NCI-H2171 treated with DMSO at 0.1 percent for 48 hours (cell line): ENCODE results near the gene TUBB.

Experiments
- DNase-seq: peaks from one replicate; lab custom pipeline; 2025; lab: John Stamatoyannopoulos, UW

The TUBB gene

DNA sequence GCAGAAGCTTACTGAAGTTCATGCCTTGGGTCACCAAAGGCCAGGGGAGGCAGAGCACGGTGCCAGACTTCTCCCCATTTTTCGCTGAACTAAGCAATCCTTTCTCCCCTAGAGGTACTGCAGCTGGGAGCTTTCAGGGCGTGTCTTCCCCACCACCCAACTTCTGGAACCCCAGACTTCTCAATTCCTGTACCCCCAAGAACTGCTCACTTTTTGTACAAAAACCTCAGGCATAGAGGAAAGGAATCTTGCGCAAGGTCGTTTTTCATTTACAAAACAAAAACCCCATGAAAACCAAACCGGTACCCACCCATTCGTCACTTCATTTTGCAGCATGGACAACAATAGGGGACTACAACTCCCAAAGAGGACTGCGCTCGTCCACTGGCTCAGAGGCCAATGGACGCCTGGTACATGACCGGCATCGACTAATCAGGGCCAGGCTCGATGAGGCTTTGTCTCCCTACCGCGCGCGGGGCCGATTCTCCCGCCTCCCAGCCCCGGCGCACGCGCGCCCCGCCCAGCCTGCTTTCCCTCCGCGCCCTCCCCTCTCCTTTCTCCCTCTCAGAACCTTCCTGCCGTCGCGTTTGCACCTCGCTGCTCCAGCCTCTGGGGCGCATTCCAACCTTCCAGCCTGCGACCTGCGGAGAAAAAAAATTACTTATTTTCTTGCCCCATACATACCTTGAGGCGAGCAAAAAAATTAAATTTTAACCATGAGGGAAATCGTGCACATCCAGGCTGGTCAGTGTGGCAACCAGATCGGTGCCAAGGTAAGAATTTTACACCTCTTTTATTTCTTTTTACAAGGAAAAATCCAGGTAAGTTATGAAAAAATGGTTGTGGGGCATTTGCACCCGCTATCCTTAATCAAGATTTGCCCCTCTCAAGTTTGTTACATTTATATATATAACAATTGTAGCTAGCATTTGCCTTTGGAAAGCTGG is at the start of gene TUBB:
Gene TUBB, plus strand, starts transcription at position 562 of the 947 bp plus-strand sequence. Its CDS starts 155 bp downstream, at position 717.
- DNase-seq: peak; percentile 98

DNA sequence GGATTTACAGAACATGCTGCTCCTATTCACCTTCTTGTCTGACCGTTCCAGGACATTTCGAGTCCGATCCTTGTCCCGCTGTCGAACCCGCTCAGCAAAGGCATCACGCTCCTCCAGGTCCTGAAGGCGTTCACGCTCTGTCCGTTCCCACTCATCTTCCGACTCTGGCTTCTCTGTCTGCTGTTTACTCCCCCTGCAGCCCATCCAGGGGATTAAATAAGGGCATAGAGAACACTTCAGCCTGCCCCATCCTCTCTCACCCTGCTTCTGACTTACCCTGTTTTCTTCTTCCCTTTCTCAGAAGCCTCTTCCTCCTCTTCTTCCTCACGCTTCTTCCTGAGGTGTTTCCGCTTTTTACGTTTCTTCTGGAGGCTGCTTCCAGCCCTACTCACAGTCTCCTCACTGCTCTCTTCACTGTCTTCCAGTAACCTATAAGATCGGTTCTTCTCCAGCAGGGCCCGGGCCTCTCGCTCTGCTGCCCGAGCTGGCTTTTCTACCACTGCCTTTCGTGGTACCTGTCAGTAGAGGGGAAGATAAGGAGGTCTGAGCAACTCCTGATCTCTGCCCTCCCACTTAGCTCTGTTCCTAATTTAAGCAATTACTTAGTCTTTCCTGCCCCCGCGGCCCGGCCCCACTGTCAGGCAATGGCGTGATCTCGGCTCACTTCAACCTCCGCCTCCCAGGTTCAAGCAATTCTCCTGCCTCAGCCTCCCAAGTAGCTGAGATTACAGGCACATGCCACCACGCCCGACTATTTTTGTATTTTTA is 49.2 kb upstream of the TUBB start:
- no peak for DNase-seq

DNA sequence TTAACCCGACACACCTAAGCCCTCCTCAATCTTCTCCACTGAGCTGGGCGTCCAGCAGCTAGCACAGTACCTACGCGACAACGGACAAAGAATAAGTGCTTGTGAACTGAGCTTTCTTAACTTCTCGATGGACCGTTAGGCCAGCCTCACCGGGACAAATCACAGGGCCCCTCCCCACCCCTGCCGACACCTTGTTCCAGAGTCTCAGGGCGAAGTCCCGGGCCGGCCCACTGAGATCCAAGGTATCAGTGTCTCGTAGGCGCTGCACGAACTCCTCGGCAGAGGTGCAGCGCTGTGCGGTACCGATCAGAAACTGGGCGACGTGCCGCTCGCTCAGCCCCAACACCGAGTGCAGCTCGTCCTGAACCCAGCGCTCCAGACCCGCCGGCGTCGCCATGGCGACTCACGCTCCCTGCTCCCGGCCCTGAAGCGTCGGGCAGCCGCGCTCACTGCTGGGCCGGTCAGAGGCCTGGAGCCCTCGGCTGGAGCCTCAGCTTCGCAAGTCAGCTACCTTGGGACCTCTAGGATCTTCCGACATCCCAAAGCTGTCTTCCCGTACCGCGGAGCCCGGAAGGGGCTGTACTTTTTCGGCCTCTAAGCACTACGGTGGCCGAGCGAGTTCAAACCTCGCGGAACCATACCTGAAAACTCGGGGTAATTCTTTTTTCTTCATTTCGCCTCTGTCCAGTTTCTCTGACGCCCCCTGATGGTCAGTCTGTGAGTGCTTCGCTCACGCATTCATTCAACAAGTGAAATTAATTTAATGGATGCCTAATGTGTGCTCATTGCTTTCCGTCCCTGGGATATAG is 47.5 kb upstream of the TUBB start, which contains the start of gene DHX16:
Gene DHX16, minus strand, starts transcription at position 562 of the 809 bp plus-strand sequence. Its CDS starts 165 bp downstream, at position 397.
- DNase-seq: peak; percentile 93

DNA sequence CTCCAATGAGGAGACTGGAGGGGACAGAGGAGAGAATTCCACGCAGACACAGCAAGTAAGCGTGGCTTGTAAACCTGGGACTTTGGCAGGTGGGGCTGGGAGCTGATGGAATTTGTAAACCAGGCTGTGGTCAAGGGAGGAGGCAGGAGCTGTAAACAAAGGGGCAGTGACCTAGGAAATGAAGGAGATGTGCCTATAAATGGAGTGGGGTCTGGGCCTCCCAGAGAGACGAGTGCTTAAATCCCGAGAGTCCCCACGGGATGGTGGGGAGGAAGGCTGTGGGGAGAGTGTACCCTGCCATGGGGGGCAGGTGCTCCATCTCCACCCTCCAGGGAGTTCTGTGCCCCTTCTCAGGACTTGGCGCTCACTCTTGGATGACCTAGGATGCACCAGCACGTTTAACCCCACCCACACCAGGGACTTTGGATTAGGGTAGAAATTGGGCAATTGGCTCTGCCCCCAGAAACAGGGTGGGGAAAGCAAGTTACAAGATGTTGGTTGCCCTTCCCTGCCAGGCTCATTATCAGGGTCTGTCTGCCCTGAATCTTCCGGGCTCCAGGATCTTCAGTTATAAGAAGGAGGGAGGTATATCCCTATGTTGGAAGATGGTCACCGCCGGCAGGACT is 43.4 kb upstream of the TUBB start:
- DNase-seq: no peak

DNA sequence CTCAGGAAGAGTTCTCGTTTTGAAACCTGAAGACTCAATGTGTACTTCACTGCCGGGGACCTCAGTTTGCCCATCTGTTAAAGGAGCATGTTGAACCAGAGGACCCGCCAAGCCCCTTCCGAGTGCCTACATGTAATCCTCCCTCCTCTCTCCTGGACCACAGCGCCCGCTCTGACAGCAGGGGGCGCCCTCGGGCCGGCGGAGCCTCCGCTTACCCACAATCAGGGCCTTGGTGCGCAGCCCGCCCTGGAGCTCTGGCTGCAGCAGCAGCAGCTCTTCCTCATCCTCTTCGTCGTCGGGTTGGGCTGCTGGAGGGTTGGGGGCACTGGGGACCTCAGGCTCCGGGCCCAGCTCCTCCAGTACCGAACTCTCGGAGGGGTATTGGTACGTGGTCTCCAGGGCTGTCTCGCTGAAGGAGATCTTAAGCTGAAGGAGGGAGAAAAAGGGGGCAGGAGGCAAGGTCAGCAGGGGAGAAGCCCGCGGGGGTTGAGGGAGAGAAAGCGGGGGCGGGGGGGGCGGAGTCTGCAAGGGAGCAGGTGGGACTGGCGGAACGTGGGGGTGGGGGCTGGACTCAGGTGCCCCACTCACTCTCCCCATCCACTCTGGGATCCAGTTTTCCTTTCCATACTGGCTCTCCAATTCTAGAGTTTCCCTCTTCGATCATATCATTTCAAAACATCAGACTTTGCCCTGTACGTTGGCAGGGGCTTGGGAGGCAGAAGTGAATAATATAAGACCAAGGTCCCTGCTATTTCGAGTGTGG is 41.0 kb upstream of the TUBB start:
- peak; percentile 46 for DNase-seq

DNA sequence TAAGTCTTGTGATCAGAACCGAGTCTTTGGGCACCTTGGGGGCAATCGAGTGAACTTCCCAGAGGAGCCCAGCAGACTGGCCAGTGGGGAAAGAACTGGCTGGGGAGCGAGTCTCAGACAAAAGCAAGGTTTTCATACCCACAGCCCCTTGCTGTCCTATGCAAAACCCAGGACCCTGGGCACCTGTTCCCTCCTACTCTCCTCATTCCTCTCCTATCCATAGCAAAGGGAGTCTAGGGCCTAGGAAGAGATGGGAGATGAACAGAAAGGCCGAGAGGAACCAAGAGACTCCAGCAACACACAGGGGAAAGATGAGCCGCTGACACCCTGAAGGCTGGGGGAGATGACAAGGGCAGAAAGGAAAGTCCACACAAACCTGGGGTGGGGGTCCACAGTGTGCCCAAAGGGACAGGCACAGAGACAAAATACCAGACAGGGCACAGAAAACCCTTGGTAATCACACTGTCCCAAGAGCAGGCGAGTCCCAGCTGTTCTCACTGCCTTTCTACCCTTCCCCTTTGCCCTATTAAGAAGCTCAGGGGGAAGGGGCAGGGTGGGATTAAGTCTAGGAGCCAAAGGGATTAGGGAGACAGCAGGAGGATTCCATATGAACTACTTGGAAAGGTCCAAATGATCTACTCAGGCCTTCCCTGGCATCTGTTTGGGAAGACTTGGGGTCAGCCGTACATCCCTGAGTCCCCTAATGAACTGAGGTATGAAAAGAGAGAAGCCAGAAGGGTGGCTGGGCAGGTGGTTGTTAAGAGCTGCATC is 40.2 kb upstream of the TUBB start:
- DNase-seq: no peak

DNA sequence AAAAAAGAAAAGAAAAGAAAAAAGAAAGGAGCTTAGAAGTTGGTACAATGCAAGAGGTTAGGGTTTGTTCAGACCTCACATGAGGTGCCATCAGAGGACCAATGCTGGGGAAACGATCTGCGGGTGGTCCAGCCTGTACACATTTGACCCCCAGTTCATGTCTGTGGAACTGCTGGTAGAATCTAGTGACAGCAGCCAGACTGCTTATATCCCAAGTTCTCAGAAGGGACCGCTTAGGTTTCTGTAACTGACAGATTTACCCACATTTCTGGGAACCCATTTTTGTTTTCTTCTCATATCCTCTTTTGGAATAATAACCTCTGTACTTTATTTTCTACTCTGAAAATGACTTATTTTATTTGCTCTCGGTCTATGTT is 38.4 kb upstream of the TUBB start:
- no peak for DNase-seq

DNA sequence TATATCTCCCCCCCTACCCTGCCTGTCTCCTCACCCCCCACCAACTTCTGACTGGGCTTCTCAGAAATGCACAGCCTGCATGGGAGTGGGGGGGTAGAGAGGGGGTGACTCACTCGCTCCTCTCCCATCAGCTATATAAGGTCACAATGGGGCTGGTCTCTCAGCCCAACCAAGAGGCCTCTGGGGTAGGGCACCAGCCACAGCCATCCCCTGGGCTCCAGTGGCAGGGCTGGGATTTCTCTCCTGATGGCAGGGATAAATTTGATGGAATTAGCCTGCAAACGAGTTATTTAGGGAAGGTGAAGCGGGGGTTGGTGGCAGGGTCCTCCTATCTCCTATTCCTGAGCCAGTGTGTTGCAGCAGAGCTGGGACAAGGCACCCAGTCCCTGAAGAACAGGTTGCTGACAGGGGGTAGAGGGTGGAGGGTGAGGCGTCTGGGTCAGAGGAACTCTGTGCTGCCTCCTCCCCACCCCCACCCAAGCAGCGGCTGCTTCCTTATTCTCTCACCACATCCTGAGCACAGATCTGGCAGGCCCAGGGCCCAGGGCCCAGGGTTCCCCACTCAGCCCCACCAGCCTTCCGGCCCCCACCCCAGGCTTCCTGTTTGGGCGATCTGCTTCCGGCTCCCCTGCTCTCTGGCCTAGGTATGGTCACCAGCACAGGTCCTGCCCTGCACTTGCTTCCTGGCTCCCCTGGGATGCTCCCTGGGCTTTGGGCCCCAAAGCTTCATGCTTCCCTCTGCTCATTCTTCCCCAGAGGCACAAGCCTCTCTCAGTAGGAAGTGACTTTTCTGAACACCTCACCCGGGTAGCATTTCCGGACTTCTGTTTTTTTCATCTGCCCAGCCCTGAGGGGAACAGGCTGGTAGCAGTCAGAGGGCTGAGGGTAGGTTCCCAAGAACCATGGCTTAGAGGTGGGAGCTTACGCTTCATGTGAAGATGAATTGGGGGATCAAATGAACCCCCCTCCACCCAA is 37.7 kb upstream of the TUBB start:
- no peak for DNase-seq

DNA sequence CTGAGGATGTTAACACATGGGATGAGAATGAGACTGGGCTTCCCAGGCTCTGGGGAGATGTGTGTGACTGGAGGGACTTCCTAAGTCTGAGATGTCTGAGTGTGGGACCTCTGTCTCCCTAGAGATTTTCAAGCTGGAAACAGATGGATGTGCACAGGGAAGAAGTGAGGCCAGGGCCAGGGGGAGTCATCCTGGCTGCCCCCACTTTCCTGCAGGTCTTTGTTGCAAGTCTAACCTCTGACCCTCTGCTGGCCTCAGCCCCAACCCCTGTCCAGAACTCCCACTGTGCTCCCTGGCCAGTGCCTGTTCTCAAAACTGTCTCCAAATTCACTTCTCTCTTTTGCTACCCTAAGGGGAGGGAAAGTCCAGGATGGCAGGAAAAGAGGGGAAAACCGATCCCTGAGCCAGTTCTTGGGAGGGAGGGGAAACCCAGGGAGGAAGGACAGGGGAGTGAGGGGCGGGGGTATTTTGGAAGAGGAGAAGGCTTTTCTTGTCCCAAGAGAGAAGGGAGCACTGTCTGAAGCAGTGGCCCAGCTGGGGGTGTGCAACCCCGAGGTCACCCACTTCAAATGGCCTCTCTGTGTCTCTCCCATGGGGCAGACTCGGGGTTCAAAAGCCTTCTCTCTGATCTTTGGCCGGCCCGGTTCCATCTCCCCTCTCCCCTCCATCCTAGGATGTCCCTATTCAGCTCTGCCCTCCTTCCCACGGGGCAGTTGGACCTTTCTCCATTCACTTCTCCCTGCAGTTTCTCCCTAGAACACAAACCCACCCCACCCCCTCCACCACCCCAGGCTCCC is 36.8 kb upstream of the TUBB start:
- no peak for DNase-seq

DNA sequence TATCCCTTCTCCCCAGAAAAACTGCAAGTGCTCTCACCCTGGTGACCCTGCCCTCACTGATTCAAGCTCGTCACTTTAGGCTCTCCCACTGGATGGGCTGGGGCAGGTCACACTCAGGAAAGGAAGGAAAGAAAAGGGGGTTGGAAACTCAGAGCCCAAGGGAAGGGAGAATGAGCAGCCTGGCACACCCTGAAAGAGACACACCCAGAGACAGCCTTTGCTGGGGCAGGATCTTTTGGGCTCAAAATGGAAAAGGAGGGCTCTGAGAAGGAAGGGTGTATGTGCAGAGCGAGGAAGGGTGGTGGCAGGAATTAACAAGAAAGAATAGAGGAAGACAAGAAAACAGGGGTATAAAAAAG is 36.2 kb upstream of the TUBB start:
- DNase-seq: no peak

DNA sequence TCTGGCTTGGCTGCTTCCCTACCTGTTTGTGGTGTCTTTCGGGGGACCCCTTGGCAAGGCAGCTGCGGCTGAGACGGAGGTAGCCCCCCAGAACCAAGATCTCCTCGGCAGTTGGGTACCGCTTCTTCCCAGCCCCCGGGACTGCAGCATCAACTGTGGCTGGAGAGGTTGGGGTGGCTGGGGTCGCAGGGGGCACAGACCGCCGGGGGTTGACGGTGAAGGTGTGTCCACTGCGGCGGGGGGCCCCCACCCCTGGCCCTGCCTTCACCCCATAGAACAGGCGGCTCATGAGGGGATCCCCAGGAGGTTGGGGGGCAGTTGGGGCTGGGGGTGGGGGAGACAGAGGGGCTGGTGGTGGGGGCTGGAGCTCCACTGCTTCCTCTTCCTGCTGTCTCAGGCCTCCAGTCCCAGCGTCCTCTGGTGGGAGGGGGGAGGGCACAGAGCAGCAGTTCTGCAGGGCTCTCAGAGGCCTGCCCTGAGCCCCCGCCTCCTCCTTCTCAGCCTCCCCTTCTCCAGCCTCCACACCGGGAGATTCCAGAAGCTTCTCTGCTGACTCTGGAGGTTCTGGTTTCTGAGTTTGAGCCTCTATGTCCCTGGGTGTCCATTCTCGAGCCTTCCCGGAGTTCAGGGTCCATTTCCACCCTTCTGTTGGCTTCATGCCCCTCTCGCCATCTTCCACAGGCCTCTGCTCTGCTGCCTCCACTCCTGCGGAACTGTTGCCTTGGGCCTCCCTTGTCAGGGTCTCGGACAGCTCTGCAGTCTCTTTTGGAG is 35.6 kb upstream of the TUBB start:
- DNase-seq: no peak

DNA sequence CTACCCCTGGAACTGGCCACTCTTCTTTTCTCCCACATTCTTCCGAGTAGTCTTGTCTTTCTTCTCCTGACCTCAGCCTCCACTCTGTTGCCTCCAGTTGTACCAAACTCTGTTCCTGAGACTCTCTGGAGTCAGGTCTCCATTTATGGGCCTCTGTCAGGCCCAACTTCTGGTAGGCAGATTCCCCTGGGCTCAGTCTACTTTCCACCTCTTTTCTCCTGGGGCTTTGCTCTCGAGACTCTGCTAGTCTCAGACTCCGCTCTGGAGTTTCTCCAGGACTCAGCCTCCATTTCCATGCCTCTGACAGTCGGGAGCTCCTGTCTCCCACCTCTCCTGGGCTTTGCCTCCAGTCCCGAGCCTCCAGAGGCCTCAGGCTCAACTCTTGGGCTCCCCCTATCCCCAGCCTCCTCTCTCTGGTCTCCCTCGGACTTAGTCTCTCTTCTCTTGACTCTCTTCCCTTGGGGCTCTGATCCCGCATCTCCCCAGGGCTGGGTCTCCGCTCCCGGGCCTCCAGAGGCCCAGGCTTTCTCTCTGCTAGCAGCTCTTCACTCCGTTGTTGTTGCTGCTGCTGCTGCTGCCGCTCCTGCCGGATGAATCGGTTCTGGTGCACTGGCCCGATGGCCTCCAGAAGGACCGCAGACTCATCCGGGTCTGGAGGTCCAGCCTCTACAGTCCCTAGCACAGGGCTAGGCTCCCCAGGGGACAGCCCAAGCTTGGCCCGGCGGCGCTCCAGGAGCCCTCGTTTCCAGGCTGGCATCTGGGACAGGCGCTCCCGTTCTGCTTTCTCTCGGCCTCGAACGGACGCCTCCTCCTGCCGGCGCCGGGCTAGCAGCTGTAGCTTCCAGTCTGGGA is 34.8 kb upstream of the TUBB start:
- DNase-seq: no peak

DNA sequence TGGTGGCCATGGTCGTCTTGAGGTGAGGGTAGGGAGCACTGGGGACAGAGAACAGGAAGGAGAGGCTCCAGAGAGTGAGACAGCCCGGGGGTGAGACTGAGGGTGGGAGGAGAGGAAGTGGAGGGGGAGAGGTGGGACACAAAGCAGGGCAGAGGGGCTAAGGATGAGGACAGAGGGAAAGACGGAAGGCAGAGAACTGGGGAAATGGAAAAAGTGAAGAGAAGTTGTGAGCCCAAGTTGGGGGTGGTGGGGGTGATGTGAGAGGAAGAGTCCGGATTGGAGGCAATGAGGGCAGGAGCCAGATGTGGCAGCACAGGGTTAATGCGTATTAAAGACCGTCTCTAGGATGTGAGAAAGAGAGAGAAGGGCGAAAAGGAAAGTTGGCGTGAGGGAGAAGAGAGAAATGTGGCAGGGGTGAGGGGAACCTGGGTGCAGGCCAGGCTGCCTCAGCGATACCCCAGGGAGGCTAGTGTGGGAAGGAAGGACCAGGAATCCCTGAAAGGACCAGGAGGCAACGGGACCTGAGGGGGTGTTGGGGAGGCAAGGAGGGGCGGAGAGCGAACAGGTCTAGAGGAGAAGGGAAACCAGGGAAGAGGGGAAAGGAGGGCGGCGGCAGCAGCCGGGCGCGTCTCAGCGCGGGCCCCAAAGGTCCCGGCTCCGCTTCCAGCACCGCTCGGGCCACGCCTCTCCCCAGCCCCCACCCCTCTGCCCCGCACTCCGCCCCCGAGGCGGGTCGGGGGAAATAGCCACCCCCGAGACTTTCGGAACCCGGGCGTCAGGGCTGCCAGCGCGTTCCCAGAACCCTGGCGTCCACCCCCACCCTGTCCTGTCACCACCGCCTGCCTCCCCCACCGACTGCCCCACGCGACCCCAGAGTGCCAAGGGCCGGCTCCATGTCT is 33.9 kb upstream of the TUBB start, which contains the start of gene PPP1R18:
Gene PPP1R18, minus strand, starts transcription at position 637 of the 899 bp plus-strand sequence. Its CDS starts 627 bp downstream, at position 10.
- no peak for DNase-seq

DNA sequence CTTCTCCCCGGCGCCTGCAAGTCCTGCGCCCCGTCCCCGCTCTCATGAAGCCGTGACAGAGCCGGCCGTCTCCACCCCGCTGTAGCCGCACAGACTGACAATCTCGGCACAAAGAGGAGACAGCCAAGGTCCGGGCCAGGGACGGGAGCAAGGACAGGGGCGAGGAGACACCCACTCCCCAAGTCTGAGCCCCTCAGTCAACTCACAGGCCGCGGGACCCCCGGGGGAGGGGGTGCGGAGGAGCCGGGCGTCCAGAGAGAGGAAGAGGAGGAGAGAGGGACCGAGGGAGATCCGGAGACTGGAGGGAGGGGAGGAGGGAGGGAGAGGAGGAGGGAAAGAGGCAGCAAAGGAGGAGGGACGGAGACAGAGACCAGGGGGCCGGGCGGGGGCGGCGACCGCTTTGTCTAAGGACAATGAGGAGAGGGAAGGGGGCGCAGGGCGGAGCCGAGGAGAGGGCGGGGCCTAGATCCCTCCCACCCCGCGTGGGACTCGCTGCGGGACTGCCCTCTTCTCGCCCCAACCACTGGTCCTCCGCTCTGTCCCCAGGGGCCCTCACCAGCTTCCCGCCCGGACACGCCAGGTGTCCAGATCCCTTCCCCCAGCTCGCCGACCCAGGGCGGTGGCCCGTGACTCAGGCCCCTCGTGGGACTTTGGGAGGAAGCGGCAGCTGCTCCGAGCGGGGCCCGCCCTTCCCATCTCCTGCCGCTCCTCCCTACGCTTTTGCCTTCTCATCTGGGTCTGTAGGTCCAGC is 33.1 kb upstream of the TUBB start:
- DNase-seq: peak; percentile 83
